NCI-H748 treated with DMSO at 0.1 percent for 48 hours (cell line): ENCODE results near the gene KIF6.

Experiments used
- DNase-seq: peaks from one replicate; lab custom pipeline; 2025; lab: John Stamatoyannopoulos, UW

The KIF6 gene

GRCh38 chr6:39416728-39417127, 308.5 kb downstream of the KIF6 start:
- DNase-seq: no peak

GRCh38 chr6:39416026-39416425, 309.2 kb downstream of the KIF6 start:
- DNase-seq: no peak

GRCh38 chr6:39415482-39415881, 309.7 kb downstream of the KIF6 start:
- DNase-seq: no peak

- DNase-seq: no peak
Observed at GRCh38 chr6:39411465-39411864, 313.7 kb downstream of the KIF6 start.

- DNase-seq: no peak
Observed at GRCh38 chr6:39411001-39411400, 314.2 kb downstream of the KIF6 start.

GRCh38 chr6:39409889-39410288, 315.3 kb downstream of the KIF6 start:
- no peak for DNase-seq

GRCh38 chr6:39407446-39407993, 317.7 kb downstream of the KIF6 start:
- no peak for DNase-seq

- DNase-seq: no peak
Observed at GRCh38 chr6:39404312-39404711, 320.9 kb downstream of the KIF6 start.

GRCh38 chr6:39403304-39403703, 321.9 kb downstream of the KIF6 start:
- DNase-seq: no peak

- no peak for DNase-seq
Observed at GRCh38 chr6:39402239-39402751, 322.9 kb downstream of the KIF6 start.

GRCh38 chr6:39401376-39401775, 323.8 kb downstream of the KIF6 start:
- no peak for DNase-seq

GRCh38 chr6:39400026-39400425, 325.2 kb downstream of the KIF6 start:
- DNase-seq: no peak

GRCh38 chr6:39396854-39397253, 328.4 kb downstream of the KIF6 start:
- no peak for DNase-seq

GRCh38 chr6:39393075-39393474, 332.1 kb downstream of the KIF6 start:
- no peak for DNase-seq

- no peak for DNase-seq
Observed at GRCh38 chr6:39391182-39391581, 334.0 kb downstream of the KIF6 start.

- DNase-seq: peak; percentile 7
Observed at GRCh38 chr6:39389484-39389767, 335.8 kb downstream of the KIF6 start.

- no peak for DNase-seq
Observed at GRCh38 chr6:39388606-39389483, 336.4 kb downstream of the KIF6 start.

GRCh38 chr6:39387785-39388184, 337.4 kb downstream of the KIF6 start:
- no peak for DNase-seq

GRCh38 chr6:39386487-39386886, 338.7 kb downstream of the KIF6 start:
- DNase-seq: no peak

GRCh38 chr6:39381550-39382140, 343.6 kb downstream of the KIF6 start:
- DNase-seq: no peak

- DNase-seq: no peak
Observed at GRCh38 chr6:39380837-39381549, 344.2 kb downstream of the KIF6 start.

GRCh38 chr6:39378960-39379425, 346.2 kb downstream of the KIF6 start:
- DNase-seq: no peak
